Measurements from ENCODE around the gene RUNX2.

The RUNX2 gene

DNA sequence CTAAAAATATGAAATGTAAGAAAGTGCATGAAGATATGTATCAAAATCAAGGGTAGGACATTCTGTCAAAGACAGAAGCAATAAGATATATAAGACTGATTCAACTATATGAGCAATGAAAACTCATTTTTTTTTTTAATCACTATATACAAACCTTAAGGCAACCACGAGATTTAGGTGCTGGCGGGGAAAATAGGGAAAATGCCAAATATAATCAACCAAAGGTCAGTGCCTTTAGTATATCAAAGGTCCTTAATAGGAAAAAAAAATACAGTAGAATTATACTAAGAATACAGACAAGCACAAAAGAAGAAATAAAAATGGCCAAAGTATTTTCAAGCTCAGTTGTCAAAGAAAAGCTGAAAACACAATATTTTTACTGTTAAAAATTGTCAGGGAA is 25.5 kb downstream of the RUNX2 start:
- no peak for DNase-seq

GRCh38 chr6:45364466-45364865 is 36.3 kb downstream of the RUNX2 start:
- no peak for DNase-seq

DNA sequence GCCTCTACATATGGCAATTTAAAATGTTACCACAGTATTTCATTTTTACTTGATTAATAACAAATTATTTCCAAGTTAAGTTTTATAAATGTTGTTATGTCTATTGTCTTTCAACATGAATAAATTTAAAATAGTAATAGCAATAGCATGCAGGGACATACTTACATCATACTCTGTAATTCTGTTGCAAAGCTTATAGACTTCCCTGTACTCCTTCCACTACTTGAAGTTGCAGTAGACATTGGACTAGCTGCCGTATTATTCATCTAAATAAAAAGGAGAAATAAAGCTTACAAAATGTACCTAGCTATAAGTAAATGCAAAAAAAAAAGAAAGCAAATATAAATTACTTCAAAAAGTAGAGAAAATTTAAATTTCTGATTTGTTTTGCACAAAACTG is 36.9 kb downstream of the RUNX2 start:
- DNase-seq: no peak

DNA sequence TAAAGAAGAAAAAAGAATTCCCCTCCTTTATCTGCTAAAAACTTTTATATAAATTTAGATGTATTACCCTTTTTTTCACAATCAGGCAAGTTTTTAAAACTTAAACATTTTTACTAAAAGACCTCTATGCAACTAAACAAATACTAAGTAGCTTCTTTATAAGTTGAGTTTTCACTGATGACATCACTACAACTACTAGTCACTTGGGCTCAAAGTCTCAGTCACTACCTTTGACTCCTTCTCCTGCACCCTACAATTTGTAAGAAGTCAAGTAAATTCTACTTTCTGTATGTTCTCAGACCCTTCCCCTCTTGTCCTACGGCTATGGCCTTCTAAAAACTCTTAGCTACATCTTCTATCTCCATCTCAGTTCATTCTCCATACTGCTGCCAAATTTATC is 38.4 kb downstream of the RUNX2 start:
- DNase-seq: no peak

DNA sequence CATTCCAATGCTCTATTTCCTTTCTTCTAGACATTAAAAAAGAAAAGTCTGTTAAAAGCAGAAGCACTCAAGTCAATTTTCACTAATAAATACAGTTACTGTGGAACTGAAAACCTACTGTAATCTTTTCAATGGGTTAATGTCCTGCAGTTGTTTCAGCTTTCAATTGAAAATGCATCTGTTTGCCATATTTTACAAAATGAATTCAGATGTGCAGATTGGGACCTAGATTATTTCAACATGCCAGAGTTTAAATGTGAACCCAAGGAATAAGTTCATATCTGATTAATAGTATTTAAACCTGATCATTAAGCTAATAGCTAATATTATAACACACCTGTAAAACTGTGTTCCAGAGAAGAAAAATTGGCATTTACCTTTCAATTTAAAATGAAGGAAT is 39.9 kb downstream of the RUNX2 start:
- no peak for DNase-seq

- DNase-seq: no peak
Observed at GRCh38 chr6:45369870-45370269, 41.7 kb downstream of the RUNX2 start.

GRCh38 chr6:45371924-45372573 is 43.9 kb downstream of the RUNX2 start:
- DNase-seq: no peak

DNA sequence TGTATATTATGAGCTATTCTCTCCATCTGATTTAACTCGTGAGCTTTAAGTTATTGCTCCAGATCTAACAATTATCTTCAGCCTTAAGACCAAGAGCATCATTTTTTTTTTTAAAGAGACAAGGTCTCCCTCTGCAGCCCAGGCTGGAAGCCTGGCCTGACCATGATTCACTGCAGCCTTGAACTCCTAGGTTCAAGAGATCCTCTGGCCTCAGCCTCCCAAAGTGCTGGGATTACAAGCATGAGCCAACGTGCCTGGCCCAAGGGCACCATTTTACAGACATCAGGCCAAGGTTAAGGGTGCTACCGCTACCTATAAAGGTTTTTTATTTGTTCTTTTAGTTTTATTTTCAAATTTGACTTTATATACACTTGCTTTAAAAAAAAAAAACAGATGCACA is 47.3 kb downstream of the RUNX2 start:
- no peak for DNase-seq

DNA sequence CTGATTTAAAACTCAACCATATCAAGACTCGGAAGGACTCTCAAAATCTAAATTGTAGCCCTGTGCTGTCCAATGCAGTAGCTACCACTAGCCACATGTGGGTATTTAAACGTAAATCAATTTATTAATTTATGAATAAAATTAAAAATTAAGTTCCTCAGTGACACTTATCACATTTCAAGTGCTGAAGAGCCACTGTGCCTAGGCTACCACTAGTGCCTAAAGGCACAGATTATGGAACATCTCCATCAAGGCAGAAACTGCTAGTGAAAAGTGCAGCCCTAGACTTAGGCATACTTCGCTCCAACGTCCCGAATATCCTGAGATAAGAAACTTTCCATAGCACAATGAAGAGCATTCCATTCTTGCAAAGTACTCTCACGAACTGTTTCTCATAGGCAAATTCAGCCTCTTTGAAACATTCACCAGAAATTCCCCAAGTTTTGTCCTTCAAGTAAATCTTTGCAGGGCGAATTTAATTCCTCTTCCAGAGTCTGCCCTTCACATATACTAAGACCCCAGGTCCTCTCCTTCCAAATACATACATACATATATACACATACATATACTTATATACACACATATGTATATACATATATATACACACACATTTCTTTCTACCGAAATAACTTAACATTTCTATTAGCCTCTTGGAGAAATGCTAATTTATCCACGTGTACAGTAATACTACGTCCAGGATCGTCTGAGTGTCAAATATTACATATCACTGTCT is 48.3 kb downstream of the RUNX2 start:
- no peak for DNase-seq

DNA sequence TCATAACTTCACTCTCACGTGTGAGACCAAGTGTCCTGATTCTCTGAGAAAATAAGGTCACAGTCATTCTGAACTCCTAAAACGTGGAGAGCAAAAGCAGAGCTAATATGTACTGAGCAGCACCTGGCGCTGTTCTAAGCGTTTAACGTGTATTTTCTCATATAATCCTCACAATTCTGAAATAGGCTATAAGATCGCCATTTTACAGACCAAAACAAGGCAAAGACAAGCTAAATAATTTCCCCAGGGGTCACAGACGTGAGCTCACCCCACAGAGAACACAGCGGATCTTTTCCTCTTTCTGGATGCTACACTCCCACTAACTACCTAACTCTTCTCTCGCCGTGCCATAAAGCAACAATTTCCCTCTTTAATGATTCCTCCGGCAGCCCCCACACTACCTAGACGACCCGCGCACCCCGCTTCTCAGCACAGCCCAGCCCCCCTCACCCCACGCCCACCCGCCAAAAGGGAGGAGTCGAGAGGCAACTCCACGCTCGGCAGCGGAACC is 49.0 kb downstream of the RUNX2 start:
- no peak for DNase-seq

DNA sequence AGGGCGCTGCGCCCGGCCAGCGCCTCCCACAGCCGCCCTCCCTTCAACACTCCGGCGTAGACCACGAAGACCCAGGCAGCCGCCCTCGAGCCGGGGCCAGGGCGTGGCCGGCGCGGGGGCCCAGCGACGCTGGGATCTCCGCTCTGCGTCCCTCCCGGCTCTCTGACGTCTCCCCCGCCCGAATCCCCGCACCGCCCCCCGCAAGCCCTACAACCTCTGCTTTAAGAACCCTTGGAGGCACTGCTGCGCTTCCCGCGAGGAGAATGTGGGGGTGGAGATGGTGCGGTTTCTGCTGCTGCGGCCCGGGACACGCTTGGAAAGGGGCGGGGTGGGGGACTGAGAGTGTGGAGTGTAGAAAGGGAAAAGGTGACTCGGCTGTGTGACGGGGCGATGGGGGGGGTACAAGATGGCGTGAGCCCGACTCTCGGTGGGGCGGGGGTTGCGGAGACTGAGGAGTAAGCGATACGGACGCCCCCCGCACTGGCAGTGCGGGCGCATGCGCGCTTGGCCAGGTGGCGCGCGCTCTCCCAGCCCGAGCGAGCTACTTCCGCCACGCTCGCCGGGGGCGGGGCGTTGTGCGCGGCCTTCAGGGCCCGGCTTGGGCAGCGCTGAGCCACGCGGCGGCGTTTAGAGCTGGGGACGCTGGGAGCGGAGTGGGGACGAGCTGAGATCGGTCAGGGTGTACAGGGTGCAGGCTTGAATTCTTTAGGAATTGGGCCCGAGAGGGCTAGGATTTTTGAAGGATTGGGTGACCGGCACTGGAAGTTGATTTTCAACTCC is 49.6 kb downstream of the RUNX2 start, which contains the start of gene SUPT3H:
Gene SUPT3H, minus strand, starts transcription at position 381 of the 780 bp plus-strand sequence.
- peak; percentile 90 for DNase-seq

GRCh38 chr6:45378334-45378926 is 50.3 kb downstream of the RUNX2 start:
- DNase-seq: no peak

- no peak for DNase-seq
Observed at GRCh38 chr6:45382391-45382790, 54.3 kb downstream of the RUNX2 start.

- DNase-seq: no peak
Observed at GRCh38 chr6:45386501-45386900, 58.4 kb downstream of the RUNX2 start.

DNA sequence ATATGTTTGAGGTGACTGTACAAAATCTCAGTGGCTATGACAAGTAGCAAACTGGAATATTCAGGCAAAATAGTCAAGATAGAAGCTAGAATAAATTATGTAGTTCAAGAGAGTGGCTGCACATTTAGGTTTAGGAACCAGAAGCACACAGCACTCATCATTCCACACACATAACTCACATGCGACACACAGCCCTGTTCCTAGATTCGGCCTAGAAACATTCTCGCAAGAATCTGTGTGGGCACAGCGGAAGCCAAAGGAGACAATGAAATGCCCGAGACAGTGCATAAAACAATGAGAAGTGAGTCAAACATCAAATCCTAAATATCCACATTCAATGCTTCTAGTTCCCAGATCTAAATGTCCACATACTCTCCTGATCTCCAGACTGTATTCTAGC is 59.1 kb downstream of the RUNX2 start:
- DNase-seq: no peak

DNA sequence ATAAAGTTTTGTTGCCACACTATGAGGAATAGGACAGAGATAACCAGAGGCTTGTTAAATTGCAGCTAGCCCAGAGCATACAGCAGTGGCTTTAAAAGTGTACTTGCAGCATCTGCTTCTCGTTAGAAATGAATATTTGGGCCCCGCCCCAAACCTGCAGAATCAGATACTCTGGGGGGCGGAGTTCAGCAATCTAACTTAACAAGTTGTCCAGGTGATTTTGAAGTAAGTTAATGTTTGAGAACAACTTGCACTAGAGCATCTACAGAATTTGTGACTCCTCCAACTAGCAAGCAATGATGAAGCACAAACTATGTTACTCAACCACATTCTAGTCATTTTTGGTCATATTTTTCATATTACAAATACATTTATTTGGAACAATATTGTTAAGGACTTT is 60.2 kb downstream of the RUNX2 start:
- DNase-seq: no peak

DNA sequence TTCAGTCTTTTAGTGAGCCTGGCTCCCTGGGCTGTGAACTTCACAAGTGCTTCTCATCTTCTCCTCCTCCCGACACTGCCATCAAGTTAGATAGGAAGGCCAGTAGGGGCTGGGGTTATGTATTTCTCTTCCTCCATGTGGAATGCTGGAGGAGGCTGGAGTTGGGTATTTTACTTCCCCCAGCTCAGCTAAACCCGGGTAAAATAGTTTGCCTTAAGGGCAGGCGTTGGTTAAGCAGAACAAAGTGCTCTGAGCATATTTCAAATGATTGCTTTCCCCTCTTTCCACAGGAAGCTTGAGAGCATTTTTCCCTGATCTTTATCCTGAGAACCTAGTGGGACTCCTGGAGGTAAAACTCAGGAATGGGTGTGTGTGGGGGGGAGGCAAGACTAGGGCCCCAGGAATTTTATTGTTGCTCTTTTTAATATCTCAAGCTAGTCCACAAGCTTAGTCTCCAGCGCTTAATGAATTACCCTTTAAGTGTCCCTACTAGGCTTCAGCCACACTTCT is 66.5 kb downstream of the RUNX2 start:
- DNase-seq: no peak

DNA sequence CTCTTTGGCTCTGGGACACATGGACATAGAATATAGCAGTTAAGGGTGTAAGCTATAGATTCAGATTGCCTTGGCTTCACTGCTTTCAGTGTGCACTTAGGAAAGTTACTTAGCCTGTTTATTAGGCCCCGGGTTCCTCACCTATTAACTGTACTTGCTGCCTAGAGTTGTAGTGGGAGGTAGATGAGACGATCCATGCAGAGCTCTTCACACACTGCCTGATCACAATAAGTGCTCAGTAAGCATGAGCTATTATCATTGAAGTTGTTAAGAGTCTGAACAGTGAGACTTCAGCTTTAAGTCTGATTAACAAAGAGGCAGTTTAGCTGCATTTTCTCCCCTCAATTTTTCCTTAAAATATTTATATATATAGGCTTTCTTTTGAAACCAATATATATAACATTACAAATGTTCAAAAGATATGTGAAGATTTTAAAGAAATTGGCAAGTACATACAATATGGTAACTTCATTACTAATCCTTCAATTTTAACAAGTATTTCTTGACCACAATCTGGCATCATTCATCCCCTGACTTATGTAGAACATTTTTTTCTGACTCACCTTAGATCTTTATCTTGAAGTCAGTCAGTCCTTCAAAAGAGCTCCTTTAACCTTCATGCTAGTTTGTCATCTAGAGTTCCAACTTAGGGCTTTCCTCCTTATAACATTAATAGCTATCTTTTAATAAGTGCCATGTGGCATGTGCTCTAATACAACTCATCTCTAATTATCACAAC is 70.1 kb downstream of the RUNX2 start:
- DNase-seq: no peak

GRCh38 chr6:45400021-45400420 is 71.9 kb downstream of the RUNX2 start:
- no peak for DNase-seq

DNA sequence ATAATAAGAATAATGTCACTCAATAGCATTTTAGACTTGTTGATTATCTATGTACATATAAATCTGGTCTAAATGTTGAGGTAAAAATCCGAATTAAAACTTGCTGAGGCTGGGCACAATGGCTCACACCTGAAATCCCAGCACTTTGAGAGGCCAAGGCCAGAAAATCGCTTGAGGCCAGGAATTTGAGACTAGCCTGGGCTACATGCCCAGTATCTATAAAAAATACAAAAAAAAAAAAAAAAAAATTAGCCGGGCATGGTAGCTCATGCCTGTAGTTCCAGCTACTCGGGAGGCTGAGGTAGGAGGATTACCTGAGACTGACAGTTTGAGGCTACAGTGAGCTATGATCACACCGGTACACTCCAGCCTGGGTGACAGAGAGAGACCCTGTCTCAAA is 83.8 kb downstream of the RUNX2 start:
- DNase-seq: no peak

DNA sequence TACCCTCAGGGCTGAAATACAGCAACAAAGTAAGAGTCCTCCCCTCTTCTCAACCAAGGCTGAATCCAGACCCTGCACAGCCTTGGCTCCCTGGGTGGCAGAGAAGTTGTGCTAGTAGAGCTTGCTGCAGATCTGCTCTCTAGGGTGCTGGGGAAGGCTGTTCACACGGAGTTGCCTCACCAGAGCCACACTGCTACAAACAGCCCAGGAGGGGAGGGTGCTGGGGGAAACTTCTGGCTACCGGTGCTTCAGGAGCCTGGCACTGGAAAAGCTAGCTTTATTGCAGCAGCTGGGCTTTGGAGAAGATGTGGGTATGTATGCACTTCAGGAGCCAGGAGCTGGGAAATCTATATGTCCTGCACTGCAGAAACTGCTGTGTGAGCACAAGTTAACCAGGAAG is 87.2 kb downstream of the RUNX2 start:
- no peak for DNase-seq

DNA sequence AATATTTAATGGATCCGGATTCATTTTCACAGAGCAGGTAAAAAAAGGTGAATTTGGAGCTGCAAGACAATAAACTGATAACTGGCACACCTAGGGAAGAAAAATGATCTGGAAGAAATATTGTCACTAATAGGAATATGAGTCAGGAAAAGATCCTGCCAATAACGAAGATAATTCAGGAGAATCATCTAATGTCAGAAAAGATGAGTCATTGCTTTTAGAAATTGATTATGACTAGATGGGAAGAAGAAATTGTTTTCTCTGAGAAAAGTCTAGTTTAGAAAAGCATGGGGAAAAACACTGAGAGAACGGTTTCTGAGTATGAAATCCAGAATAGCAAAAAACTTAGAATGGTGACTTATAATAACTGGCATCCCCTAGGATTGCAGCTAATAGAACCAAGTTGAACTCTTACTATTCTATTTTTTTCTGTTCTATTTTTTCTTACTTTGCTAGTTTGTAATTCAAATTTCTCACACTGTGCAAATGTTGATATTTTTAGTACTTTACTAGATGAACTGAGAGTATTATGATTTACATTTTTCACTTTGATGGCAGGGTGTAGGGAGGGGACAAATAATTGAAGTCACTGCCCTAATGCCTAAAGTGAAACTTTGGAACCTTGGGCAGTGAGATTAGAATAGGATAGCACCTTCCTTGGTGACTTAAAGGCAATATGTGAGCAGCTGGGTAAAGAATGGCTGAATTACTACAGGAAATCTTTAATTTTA is 87.8 kb downstream of the RUNX2 start:
- DNase-seq: no peak

Measured in NCI-H446 treated with DMSO at 0.1 percent for 48 hours (cell line).